Testis (tissue), 3 donors: ENCODE data around the gene NFIX. TPM values are rescaled to one million over a fixed set of nuclear protein-coding genes. Genes with fewer than 3 reads are reported as not detected.

Experiments used
- DNase-seq: peaks from one replicate; pipeline ENCODE4 v3.0.0-alpha.2; 2019
- H3K27ac ChIP-seq, 2 donors: fragments of 200-600 bp; sonication (generic); one replicate each; pipeline ENCODE4 v1.5.1; 2019
- H3K27me3 ChIP-seq: fragments of 200-600 bp; sonication (generic); one replicate; pipeline ENCODE4 v1.5.1; 2019
- H3K36me3 ChIP-seq: fragments of 200-600 bp; sonication (generic); one replicate; pipeline ENCODE4 v1.5.1; 2017; ENCODE audit warnings: low read depth; ENCODE audit errors: missing control alignments
- H3K4me1 ChIP-seq: fragments of 200-600 bp; sonication (generic); one replicate; pipeline ENCODE4 v1.5.1; 2019
- H3K4me3 ChIP-seq, 2 donors: fragments of 200-600 bp; sonication (generic); one replicate each; pipeline ENCODE4 v1.5.1; 2017 to 2019
- H3K9me3 ChIP-seq: fragments of 200-600 bp; sonication (generic); one replicate; pipeline ENCODE4 v1.5.1; 2017
- POLR2A ChIP-seq: fragments of 450-650 bp; IDR thresholded peaks from one replicate; pipeline ENCODE4 v1.6.1; 2017; ENCODE audit warnings: antibody characterized with exemption, mild to moderate bottlenecking, moderate library complexity
- WGBS, 2 donors: methylation state at CpG; one replicate each; pipeline ENCODE4 v1.1.5; 2018; 5-methylcytosine and 5-hydroxymethylcytosine counted together
- intact Hi-C: fragments of 100-400 bp; cut with DNase I; formaldehyde crosslinking; loops from one replicate; pipeline ENCODE4 v1.15.1; 2023; ENCODE audit warnings: low total_unique reads
- polyA plus RNA-seq: library from polyadenylated mRNA; stranded (reverse); fragments of 350-450 nt; fragmentation: Illumina TruSeq; extraction: RNeasy Lipid Tissue Mini Kit (QIAGEN cat#74804); gene quantifications from one replicate; pipeline ENCODE4 v1.2.3, GENCODE V29; 2014; ENCODE audit warnings: low read depth, low replicate concordance; ENCODE audit not compliant: insufficient read depth
- total RNA-seq, 2 donors: library from RNA; depleted of rRNA; stranded (reverse); fragments of >200 nt; gene quantifications; one replicate each; pipeline ENCODE4 v1.2.3, GENCODE V29; 2016
- TF ChIP-seq, protein P1 (sequence below), 3 experiments: fragments of 450-650 bp in 2 of 3; fragments of 200-600 bp in 1 of 3; sonication (generic) in 1 of 3; IDR thresholded peaks; one replicate each; pipeline ENCODE4 v1.5.1; 2016 to 2019; ENCODE audit warnings: antibody characterized with exemption in 3 of 3, mild to moderate bottlenecking in 2 of 3, moderate library complexity in 1 of 3

The NFIX gene
- total and polyA plus RNA-seq, 3 donors from 2014 or later, result 47.4 to 62.4 (median 51.7) TPM

DNA sequence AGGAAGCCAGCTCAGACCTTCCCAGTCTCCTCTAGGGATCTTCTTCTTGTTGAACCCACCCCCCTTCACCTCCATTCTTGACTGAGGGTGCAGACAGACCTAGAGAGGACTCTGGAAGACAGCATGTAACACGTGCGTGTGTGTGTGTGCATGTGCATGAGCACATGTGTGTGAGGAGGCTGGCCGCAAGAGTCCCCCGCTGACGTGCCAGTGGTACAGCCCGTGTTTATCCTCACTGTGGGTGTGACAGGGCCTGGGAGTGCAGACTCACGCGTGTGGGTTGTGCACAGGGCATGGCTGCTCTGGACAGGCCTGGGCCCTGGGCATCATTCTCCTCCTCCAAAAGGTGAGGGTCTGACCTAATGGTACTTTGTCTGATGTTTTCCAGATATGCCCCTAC, 81.0 kb downstream of the NFIX start:
- Histone ChIP-seq H3K27ac (no peak overlapping the region), H3K4me3 (no peak overlapping the region), H3K4me1 (peaks cover 40% of the 10 kb centered on the region), H3K9me3 (no peaks in the 10 kb centered on the region), H3K36me3 (no peaks in the 10 kb centered on the region), H3K27me3 (no peaks in the 10 kb centered on the region)
- TF ChIP-seq, protein P1, sequence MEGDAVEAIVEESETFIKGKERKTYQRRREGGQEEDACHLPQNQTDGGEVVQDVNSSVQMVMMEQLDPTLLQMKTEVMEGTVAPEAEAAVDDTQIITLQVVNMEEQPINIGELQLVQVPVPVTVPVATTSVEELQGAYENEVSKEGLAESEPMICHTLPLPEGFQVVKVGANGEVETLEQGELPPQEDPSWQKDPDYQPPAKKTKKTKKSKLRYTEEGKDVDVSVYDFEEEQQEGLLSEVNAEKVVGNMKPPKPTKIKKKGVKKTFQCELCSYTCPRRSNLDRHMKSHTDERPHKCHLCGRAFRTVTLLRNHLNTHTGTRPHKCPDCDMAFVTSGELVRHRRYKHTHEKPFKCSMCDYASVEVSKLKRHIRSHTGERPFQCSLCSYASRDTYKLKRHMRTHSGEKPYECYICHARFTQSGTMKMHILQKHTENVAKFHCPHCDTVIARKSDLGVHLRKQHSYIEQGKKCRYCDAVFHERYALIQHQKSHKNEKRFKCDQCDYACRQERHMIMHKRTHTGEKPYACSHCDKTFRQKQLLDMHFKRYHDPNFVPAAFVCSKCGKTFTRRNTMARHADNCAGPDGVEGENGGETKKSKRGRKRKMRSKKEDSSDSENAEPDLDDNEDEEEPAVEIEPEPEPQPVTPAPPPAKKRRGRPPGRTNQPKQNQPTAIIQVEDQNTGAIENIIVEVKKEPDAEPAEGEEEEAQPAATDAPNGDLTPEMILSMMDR (IDR thresholded peaks at IDR 0.05), result no peak
- intact Hi-C loops, result no loop called here
- DNase-seq, result no peak
- 52 to 72% methylated on average over 3 to 8 of the region's 8 CpGs for WGBS, 2 donors

DNA sequence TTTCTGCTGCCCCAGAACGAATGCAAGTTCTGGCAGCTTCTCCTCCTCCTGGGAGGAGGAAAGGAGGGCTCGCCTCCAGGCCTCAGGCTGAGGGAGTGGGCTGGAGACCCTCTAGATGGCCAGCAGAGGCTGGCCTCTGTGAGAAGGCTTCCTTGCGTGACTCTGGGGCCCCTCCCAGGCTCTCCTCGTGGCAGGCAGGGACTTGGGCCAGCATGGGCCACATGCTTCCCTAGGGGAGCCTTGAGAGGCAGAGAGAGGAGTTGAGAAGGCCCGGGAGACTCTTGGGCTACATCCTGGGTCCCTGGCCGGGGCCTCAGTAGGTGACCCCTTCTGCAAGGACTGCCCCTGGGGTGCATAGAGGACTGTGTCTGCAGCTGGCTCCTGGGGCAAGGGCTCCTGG, 81.5 kb downstream of the NFIX start:
- Histone ChIP-seq H3K27ac (no peak overlapping the region), H3K9me3 (no peaks in the 10 kb centered on the region), H3K27me3 (no peaks in the 10 kb centered on the region), H3K4me1 (peaks cover 40% of the 10 kb centered on the region), H3K4me3 (no peak overlapping the region), H3K36me3 (no peaks in the 10 kb centered on the region)
- 48 to 83% methylated on average over 3 to 6 of the region's 6 CpGs for WGBS, 2 donors
- DNase-seq, result no peak
- intact Hi-C loops, result no loop called here
- TF ChIP-seq, protein P1 (IDR thresholded peaks at IDR 0.05), result no peak
- TF ChIP-seq POLR2A, result no peak

DNA sequence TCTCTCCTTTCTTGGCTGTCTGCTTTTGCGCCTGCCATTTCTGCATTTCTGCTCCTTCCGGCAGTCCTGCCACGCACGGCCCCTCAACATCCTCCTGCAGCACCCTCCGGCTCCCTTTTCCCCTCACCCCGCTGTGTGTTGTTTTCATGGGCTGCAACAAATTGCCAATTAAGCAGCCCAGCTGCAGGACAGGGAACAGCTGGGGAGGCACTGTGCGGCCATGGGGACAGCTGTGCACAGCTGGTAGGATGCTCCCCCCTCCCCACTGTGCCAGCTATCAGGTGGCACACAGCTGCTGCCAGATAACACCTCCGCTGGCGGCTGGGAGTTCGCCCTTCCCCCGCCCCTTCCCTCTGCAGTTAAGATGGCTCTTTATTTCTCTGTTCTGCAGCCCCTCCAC, 82.0 kb downstream of the NFIX start:
- no peak overlapping the region for H3K27ac ChIP-seq
- H3K9me3 ChIP-seq, result no peaks in the 10 kb centered on the region
- no peak overlapping the region for H3K4me3 ChIP-seq
- no peak for DNase-seq
- 60 to 66% methylated on average over 11 of the region's 11 CpGs for WGBS, 2 donors
- H3K36me3 ChIP-seq, result no peaks in the 10 kb centered on the region
- no peak for TF ChIP-seq POLR2A
- TF ChIP-seq, protein P1 (IDR thresholded peaks at IDR 0.05), result no peak
- peaks cover 40% of the 10 kb centered on the region for H3K4me1 ChIP-seq
- intact Hi-C loops, result no loop called here
- no peaks in the 10 kb centered on the region for H3K27me3 ChIP-seq

DNA sequence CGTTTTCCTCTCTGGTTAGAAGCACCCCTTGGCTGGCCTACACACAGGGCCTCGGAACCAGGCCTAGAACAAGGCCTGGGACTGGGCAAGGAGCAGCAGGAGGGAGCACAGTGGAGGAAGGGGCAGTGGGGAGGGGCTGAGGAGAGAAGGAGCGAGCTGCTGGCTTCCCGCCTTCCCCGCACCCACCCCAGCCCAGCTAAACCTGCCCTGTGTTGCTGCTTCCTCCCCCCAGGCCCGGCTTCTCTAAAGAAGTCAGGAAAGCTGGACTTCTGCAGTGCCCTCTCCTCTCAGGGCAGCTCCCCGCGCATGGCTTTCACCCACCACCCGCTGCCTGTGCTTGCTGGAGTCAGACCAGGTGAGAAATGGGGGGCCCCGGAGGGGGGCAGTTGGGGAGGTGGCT, 83.1 kb downstream of the NFIX start:
- Histone ChIP-seq H3K9me3 (no peaks in the 10 kb centered on the region), H3K36me3 (no peaks in the 10 kb centered on the region), H3K4me3 (no peak overlapping the region), H3K4me1 (peaks cover 40% of the 10 kb centered on the region), H3K27ac (peak overlapping the region; percentile 51 to 59), H3K27me3 (no peaks in the 10 kb centered on the region)
- no peak for DNase-seq
- TF ChIP-seq POLR2A, result no peak
- intact Hi-C loops, result no loop called here
- WGBS, 2 donors, result 70 to 79% methylated on average over 3 to 10 of the region's 10 CpGs

DNA sequence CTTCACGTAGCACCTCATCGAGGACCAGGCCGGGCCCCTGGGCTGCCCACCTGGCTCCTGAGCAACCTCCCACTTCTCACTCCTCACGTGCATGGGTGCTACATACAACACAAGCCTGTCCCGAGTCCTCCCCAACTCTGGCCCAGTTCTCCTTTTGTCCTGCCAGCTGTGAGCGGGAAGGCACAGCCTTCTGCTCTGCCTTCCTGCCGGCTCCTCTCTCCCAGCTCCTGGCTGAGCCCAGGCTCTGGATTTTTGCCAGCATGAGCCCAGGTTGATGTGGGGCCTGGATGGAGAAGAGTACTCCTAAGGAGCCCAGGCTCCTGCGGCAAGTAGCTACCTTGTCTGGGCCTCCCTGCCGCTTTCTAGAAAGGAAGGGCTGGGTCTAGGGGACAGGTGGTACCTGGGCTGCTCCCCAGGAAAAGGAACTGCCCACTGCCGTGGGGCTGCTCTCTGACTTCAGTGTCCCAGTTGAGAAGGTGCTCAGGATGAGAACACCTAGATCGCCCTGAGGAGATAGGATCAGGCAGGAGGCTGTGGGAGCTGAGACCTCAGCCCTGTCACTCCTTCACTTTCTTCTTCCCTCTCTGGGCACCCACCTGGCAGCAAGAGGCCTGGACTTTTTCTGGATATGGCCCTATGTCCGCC, 83.7 kb downstream of the NFIX start:
- intact Hi-C loops, result no loop called here
- no peak overlapping the region for H3K4me3 ChIP-seq
- no peaks in the 10 kb centered on the region for H3K27me3 ChIP-seq
- TF ChIP-seq, protein P1 (IDR thresholded peaks at IDR 0.05), result no peak
- no peak for TF ChIP-seq POLR2A
- H3K9me3 ChIP-seq, result no peaks in the 10 kb centered on the region
- WGBS, 2 donors, result 54 to 58% methylated on average over 3 to 12 of the region's 12 CpGs
- H3K27ac ChIP-seq, result peak overlapping the region; percentile 51 to 59
- no peak for DNase-seq
- H3K4me1 ChIP-seq, result peaks cover 40% of the 10 kb centered on the region
- no peaks in the 10 kb centered on the region for H3K36me3 ChIP-seq
